HG03558 (cell line): ENCODE data around the gene NXPH4.
A peak's percentile ranks its signal among the peaks of the same experiment; 100 is the strongest.

ENCODE experiments used
- ATAC-seq: cut with Tn5 transposase; IDR thresholded peaks from one replicate; pipeline ENCODE4 v1.9.1; 2021; ENCODE audit warnings: moderate number of reproducible peaks; ENCODE audit not compliant: unreplicated experiment; ENCODE audit errors: extremely low read depth

NXPH4 gene

GRCh38 chr12:57240066-57240921 is 23.7 kb downstream of the NXPH4 start:
- ATAC-seq = no peak

GRCh38 chr12:57240926-57241401 is 24.4 kb downstream of the NXPH4 start:
- no peak for ATAC-seq

- no peak for ATAC-seq
Measured at GRCh38 chr12:57241402-57242310, 25.1 kb downstream of the NXPH4 start.

- no peak for ATAC-seq
Measured at GRCh38 chr12:57242329-57242690, 25.7 kb downstream of the NXPH4 start.

GRCh38 chr12:57242691-57243454 is 26.3 kb downstream of the NXPH4 start:
- ATAC-seq = peak; percentile 32

- ATAC-seq = no peak
Measured at GRCh38 chr12:57243521-57244311, 27.1 kb downstream of the NXPH4 start.

- ATAC-seq = no peak
Measured at GRCh38 chr12:57244312-57244696, 27.7 kb downstream of the NXPH4 start.

- no peak for ATAC-seq
Measured at GRCh38 chr12:57247041-57247440, 30.4 kb downstream of the NXPH4 start.

GRCh38 chr12:57248934-57249742 is 32.5 kb downstream of the NXPH4 start:
- no peak for ATAC-seq

GRCh38 chr12:57250541-57250940 is 33.9 kb downstream of the NXPH4 start:
- no peak for ATAC-seq

- ATAC-seq = no peak
Measured at GRCh38 chr12:57250956-57251355, 34.4 kb downstream of the NXPH4 start, which contains the start of gene STAC3. TSS of gene STAC3 (minus strand) at chr12:57251187. CDS start at chr12:57249636, 1,551 bp downstream.

- ATAC-seq = no peak
Measured at GRCh38 chr12:57254506-57255280, 38.1 kb downstream of the NXPH4 start.

- ATAC-seq = no peak
Measured at GRCh38 chr12:57255916-57256315, 39.3 kb downstream of the NXPH4 start.

GRCh38 chr12:57258977-57259970 is 42.7 kb downstream of the NXPH4 start:
- no peak for ATAC-seq

GRCh38 chr12:57260366-57260765 is 43.8 kb downstream of the NXPH4 start:
- ATAC-seq = no peak

- no peak for ATAC-seq
Measured at GRCh38 chr12:57261428-57261865, 44.9 kb downstream of the NXPH4 start.
